A673 (cell line): ENCODE results near the gene FRMPD4.

Experiments
- EZH2 ChIP-seq: fragments of 200-600 bp; sonication (generic); IDR thresholded peaks from 2 replicates; pipeline ENCODE4 v1.6.1; 2017; ENCODE audit warnings: borderline replicate concordance, low read depth, mild to moderate bottlenecking, mixed read lengths, antibody characterized with exemption, low read length; ENCODE audit not compliant: poor library complexity, severe bottlenecking
- TF ChIP-seq, protein P1 (sequence below): fragments of 300-800, 200-600 bp; sonication (generic); conservative IDR thresholded peaks from 2 replicates; pipeline ENCODE4 v1.5.1; 2017; ENCODE audit warnings: low read depth, mild to moderate bottlenecking, antibody characterized with exemption, low read length, moderate library complexity, mixed read lengths

DNA sequence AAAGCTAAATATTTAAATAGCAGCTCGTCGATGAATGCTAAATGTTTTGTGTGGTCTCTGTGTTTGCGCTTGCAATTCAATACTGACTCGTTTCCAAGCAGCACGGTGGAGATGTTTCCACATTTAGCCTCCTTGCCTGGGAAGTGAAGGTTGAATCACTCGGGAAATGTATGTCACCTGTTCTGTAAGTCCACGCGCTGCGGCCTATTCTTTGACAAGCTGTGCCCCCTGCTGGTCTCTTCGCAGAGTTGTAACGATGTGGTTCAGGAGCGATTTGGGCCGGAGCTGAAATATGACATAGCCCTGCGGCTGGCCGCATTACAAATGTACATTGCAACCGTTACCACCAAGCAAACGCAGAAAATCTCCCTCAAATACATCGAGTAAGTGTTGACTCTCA lies 563.4 kb downstream of the FRMPD4 start:
- TF ChIP-seq, protein P1, sequence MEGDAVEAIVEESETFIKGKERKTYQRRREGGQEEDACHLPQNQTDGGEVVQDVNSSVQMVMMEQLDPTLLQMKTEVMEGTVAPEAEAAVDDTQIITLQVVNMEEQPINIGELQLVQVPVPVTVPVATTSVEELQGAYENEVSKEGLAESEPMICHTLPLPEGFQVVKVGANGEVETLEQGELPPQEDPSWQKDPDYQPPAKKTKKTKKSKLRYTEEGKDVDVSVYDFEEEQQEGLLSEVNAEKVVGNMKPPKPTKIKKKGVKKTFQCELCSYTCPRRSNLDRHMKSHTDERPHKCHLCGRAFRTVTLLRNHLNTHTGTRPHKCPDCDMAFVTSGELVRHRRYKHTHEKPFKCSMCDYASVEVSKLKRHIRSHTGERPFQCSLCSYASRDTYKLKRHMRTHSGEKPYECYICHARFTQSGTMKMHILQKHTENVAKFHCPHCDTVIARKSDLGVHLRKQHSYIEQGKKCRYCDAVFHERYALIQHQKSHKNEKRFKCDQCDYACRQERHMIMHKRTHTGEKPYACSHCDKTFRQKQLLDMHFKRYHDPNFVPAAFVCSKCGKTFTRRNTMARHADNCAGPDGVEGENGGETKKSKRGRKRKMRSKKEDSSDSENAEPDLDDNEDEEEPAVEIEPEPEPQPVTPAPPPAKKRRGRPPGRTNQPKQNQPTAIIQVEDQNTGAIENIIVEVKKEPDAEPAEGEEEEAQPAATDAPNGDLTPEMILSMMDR = peak; percentile 69
- no peak for TF ChIP-seq EZH2
